Measurements from ENCODE around the gene ZNF683.

ZNF683 gene

DNA sequence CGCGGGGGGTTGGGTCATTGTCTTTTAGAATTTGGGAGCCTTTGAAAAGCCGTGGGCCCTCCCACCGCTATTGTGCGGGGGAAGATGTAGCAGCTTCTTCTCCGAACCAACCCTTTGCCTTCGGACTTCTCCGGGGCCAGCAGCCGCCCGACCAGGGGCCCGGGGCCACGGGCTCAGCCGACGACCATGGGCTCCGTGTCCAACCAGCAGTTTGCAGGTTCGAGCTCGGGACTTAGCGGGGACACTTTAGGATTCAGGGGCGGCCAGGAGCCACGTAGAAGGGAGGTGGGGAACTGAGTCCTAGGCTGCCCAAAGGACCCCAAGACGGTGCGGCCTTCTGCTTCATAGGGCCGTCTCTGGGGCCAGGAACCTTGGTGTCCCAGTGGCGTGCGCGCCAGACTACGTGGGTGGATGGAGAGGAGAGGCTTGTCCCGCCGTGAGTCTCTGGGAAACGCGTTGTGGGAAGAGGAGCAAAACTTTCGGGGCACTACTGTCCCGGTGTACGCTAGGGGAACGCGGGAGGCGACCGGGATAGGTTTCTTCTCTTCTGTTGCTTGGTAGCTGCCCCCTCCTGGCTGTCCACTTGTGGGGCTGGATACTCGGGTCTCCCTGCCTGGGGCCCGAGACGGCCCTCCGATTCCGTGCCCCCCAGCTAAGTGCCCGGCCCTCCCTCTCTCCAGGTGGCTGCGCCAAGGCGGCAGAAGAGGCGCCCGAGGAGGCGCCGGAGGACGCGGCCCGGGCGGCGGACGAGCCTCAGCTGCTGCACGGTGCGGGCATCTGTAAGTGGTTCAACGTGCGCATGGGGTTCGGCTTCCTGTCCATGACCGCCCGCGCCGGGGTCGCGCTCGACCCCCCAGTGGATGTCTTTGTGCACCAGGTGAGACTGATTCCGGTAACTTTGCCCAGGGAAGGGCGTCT is 38.4 kb upstream of the ZNF683 start, which contains the start of gene LIN28A:
LIN28A (plus strand) TSS at position 112 of the 918 bp plus-strand sequence; CDS start at position 187, 75 bp downstream.
- no peak within 1 kb of the TSS for H3K27ac ChIP-seq
- TF ChIP-seq, protein P1, sequence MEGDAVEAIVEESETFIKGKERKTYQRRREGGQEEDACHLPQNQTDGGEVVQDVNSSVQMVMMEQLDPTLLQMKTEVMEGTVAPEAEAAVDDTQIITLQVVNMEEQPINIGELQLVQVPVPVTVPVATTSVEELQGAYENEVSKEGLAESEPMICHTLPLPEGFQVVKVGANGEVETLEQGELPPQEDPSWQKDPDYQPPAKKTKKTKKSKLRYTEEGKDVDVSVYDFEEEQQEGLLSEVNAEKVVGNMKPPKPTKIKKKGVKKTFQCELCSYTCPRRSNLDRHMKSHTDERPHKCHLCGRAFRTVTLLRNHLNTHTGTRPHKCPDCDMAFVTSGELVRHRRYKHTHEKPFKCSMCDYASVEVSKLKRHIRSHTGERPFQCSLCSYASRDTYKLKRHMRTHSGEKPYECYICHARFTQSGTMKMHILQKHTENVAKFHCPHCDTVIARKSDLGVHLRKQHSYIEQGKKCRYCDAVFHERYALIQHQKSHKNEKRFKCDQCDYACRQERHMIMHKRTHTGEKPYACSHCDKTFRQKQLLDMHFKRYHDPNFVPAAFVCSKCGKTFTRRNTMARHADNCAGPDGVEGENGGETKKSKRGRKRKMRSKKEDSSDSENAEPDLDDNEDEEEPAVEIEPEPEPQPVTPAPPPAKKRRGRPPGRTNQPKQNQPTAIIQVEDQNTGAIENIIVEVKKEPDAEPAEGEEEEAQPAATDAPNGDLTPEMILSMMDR (conservative IDR thresholded peaks at IDR 0.05) = no peak
- TF ChIP-seq ZFX (IDR thresholded peaks at IDR 0.05) = no peak

GRCh38 chr1:26409191-26409807 is 36.7 kb upstream of the ZNF683 start:
- H3K27ac ChIP-seq = no peak overlapping the region
- TF ChIP-seq ZFX (IDR thresholded peaks at IDR 0.05) = no peak
- TF ChIP-seq, protein P1 (conservative IDR thresholded peaks at IDR 0.05) = no peak

- no peak for TF ChIP-seq ZFX (IDR thresholded peaks at IDR 0.05)
- TF ChIP-seq, protein P1 (conservative IDR thresholded peaks at IDR 0.05) = no peak
- no peak overlapping the region for H3K27ac ChIP-seq
These were observed 36.1 kb upstream of the ZNF683 start for GRCh38 chr1:26408604-26409003.

DNA sequence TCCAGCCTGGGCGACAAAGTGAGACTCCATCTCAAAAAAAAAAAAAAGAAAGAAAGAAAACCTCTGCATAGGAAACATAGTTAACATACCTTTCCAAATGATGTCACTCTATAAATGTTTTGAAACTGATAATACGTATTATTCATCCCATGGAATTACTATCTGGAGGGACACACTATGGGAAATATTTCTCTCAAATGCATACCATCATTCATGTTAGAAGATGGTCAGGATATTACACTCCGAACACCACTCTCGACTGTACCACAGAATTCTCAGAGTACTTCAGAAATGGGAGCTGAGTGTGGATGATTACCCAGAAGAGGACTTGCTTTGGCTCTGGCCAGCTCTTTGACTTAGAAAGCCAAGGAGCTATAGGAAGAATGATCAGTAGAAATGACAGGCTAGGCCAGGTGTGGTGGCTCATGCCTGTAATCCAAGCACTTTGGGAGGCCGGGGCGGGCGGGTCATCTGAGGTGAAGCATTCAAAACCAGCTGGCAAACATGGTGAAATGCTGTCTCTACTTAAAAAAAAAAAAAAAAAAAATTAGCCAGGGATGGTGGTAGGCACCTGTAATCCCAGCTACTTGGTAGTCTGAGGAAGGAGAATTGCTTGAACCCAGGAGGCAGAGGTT is 32.8 kb upstream of the ZNF683 start:
- no peak overlapping the region for H3K27ac ChIP-seq
- TF ChIP-seq, protein P1 (conservative IDR thresholded peaks at IDR 0.05) = no peak
- TF ChIP-seq ZFX (IDR thresholded peaks at IDR 0.05) = no peak

GRCh38 chr1:26404641-26405040 is 32.1 kb upstream of the ZNF683 start:
- no peak for TF ChIP-seq ZFX (IDR thresholded peaks at IDR 0.05)
- TF ChIP-seq, protein P1 (conservative IDR thresholded peaks at IDR 0.05) = no peak
- H3K27ac ChIP-seq = no peak overlapping the region

- H3K27ac ChIP-seq = no peak overlapping the region
- no peak for TF ChIP-seq ZFX (IDR thresholded peaks at IDR 0.05)
- TF ChIP-seq, protein P1 (conservative IDR thresholded peaks at IDR 0.05) = no peak
These were observed 31.1 kb upstream of the ZNF683 start for GRCh38 chr1:26403656-26404055.
